Stimulated activated memory B cell treated with anti-CD40 and anti-IgM and Interleukin-4, amounts not matched to agents 10 μg/mL and 1 μg/mL and 100 μg/mL, for 72 hours (primary cell): ENCODE results near the gene SMARCA2.
A peak's percentile ranks its signal among the peaks of the same experiment; 100 is the strongest.

Source experiments
- ATAC-seq: fragments of 150-1000 bp; cut with Tn5 transposase; 2 replicates; pipeline ENCODE4 v1.10.0; 2021
- H3K27ac Mint-ChIP-seq: one replicate; pipeline ENCODE4 v1.8.0; 2022; ENCODE audit warnings: mild to moderate bottlenecking, mixed read lengths
- H3K27me3 Mint-ChIP-seq: one replicate; pipeline ENCODE4 v1.8.0; 2022; ENCODE audit warnings: mixed read lengths
- H3K36me3 Mint-ChIP-seq: one replicate; pipeline ENCODE4 v1.8.0; 2022; ENCODE audit warnings: mixed read lengths
- H3K4me1 Mint-ChIP-seq: one replicate; pipeline ENCODE4 v1.8.0; 2022; ENCODE audit warnings: mixed read lengths
- H3K4me3 Mint-ChIP-seq: one replicate; pipeline ENCODE4 v1.8.0; 2022; ENCODE audit warnings: mild to moderate bottlenecking, moderate library complexity, mixed read lengths
- H3K9me3 Mint-ChIP-seq: one replicate; pipeline ENCODE4 v1.8.0; 2022; ENCODE audit warnings: mixed read lengths

Gene SMARCA2

GRCh38 chr9:1997646-1998045, 17.5 kb upstream of the SMARCA2 start:
- no peaks in the 10 kb centered on the region for H3K27me3 Mint-ChIP-seq
- no peak overlapping the region for H3K4me3 Mint-ChIP-seq
- ATAC-seq, result no peak
- peaks cover 9% of the 10 kb centered on the region for H3K4me1 Mint-ChIP-seq
- H3K36me3 Mint-ChIP-seq, result no peaks in the 10 kb centered on the region
- H3K27ac Mint-ChIP-seq, result no peak overlapping the region
- H3K9me3 Mint-ChIP-seq, result no peaks in the 10 kb centered on the region

DNA sequence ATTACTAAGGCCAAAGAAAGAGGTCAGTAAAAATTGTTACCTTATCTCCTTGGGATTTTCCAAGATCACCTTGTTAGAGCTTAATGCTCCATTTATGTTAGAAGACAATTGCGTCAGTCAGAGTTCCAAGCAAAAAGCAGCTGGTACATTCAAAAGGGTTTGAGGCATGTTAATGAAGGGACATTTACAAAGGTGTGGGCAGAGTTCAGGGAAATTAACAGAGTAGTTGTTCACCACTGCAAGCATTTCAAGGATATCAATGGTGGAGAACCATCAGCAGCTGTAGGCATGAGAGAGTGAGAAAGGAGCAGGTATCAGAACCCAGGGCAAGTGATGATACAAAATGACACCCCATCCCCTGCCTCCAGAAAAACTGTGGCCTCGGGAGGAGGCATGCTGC, 17.0 kb upstream of the SMARCA2 start:
- Mint-ChIP-seq H3K4me1 (peaks cover 9% of the 10 kb centered on the region), H3K4me3 (no peak overlapping the region), H3K27ac (no peak overlapping the region), H3K9me3 (no peaks in the 10 kb centered on the region), H3K36me3 (no peaks in the 10 kb centered on the region), H3K27me3 (no peaks in the 10 kb centered on the region)
- no peak for ATAC-seq

DNA sequence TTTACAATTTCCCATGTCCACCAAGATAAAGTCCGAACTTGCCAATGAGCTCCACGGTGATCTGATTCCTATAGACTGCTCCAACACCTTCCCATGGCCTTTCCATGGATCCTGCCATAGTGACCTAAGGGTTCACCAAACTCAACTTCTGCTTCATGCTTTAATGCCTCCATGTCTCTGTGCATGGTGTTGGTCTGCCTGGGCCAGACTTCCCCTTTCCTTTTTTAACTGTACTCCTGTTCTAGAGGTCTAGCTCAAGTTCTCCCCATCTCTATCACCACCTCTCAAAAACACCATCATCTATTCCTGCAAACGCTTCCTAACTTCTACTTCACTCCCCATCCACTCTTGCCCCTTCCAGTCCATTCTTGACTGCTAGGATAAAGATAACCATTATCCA, 14.8 kb upstream of the SMARCA2 start:
- Mint-ChIP-seq H3K4me1 (peaks cover 9% of the 10 kb centered on the region), H3K27ac (no peak overlapping the region), H3K4me3 (no peak overlapping the region), H3K36me3 (no peaks in the 10 kb centered on the region), H3K27me3 (no peaks in the 10 kb centered on the region), H3K9me3 (no peaks in the 10 kb centered on the region)
- no peak for ATAC-seq

GRCh38 chr9:2008372-2008771, 6.8 kb upstream of the SMARCA2 start:
- Mint-ChIP-seq H3K4me1 (no peaks in the 10 kb centered on the region), H3K9me3 (no peaks in the 10 kb centered on the region), H3K36me3 (no peaks in the 10 kb centered on the region), H3K27me3 (peaks cover 20% of the 10 kb centered on the region), H3K27ac (no peak overlapping the region), H3K4me3 (no peak overlapping the region)
- no peak for ATAC-seq

DNA sequence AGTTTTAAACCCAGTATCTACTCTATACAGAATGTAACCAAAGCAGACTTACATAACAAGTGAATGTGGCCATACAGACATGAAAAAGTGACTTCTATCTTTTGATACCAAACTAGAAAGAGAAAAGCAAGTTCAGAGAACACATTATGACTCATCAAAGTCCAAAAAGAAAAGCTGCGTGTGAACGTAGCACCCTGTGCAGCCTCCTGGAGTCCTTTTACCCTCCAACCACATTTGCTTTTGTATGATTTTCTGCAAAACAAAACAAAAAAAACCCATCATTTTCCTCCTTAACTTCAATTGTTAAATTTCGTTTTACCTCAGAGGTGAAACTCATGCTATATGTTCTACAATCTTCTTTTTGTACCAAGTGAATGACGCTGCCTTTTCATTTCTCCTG, 2.8 kb upstream of the SMARCA2 start:
- H3K27ac Mint-ChIP-seq, result no peak overlapping the region
- peaks cover 13% of the 10 kb centered on the region for H3K27me3 Mint-ChIP-seq
- H3K9me3 Mint-ChIP-seq, result no peaks in the 10 kb centered on the region
- no peaks in the 10 kb centered on the region for H3K36me3 Mint-ChIP-seq
- ATAC-seq, result no peak
- H3K4me1 Mint-ChIP-seq, result no peaks in the 10 kb centered on the region
- no peak overlapping the region for H3K4me3 Mint-ChIP-seq

GRCh38 chr9:2013743-2014475, 1.2 kb upstream of the SMARCA2 start:
- no peak for ATAC-seq
- H3K4me3 Mint-ChIP-seq, result peak overlapping the region; percentile 99
- H3K27ac Mint-ChIP-seq, result peak overlapping the region; percentile 94
- H3K36me3 Mint-ChIP-seq, result no peaks in the 10 kb centered on the region
- peaks cover 13% of the 10 kb centered on the region for H3K4me1 Mint-ChIP-seq
- H3K9me3 Mint-ChIP-seq, result no peaks in the 10 kb centered on the region
- H3K27me3 Mint-ChIP-seq, result peaks cover 13% of the 10 kb centered on the region

GRCh38 chr9:2015581-2016407, 647 bp downstream of the SMARCA2 start:
- no peaks in the 10 kb centered on the region for H3K9me3 Mint-ChIP-seq
- peak overlapping the region; percentile 94 for H3K27ac Mint-ChIP-seq
- peaks cover 28% of the 10 kb centered on the region for H3K4me1 Mint-ChIP-seq
- ATAC-seq, result peak; percentile 1
- H3K27me3 Mint-ChIP-seq, result peaks cover 11% of the 10 kb centered on the region
- H3K4me3 Mint-ChIP-seq, result peak overlapping the region; percentile 99
- H3K36me3 Mint-ChIP-seq, result no peaks in the 10 kb centered on the region

DNA sequence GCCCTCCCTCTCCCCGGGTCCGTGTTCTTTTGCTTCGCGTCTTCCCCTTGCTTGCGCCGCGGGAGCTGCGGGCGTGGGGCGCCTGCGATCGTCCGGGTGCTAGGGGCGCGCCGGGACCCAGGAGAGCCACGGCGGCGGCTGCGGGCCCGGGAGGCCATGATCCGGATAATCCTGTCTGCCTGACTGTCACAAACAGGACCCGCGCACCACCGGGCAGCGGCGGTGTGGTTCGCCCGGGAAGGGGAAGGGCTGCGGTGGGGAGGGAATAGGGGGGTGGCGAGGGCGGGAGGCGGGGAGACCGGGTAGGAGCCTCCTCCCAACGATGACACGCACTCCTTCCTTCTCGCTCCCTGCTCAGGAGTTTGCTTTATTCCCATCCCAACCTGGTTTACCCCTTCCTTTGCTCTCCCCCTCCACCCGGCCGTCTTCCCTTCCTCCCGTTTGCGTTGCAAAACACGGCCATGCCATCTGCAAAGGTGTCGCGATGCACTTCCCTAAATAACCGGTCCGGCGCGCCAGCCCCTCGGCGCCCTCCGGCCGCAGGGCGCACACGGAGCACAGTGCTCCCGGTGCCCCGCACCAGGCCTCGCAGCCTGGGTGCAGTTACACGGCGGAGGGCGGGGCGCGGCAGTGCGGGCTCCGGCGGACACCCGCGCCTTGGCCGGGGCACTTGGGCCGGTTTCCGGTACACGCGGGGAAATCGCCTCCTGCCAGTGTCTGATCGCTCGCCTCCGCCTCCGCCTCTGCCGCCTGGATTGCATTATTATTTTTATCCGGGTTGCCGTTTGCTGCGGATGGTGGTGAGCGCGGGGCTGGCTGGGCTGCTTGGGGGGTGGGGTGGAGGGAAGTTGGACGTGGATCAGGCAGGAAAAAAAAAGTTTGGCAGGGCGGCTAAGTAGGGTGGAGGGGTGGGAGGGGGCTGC, 1.5 kb downstream of the SMARCA2 start:
- Mint-ChIP-seq H3K4me3 (peak overlapping the region; percentile 99), H3K27ac (peak overlapping the region; percentile 94), H3K27me3 (peaks cover 2% of the 10 kb centered on the region), H3K36me3 (peaks cover 1% of the 10 kb centered on the region), H3K9me3 (no peaks in the 10 kb centered on the region), H3K4me1 (peaks cover 34% of the 10 kb centered on the region)
- peak; percentile 32 for ATAC-seq

GRCh38 chr9:2017331-2018161, 2.4 kb downstream of the SMARCA2 start:
- H3K27ac Mint-ChIP-seq, result peak overlapping the region; percentile 94
- peak; percentile 69 for ATAC-seq

DNA sequence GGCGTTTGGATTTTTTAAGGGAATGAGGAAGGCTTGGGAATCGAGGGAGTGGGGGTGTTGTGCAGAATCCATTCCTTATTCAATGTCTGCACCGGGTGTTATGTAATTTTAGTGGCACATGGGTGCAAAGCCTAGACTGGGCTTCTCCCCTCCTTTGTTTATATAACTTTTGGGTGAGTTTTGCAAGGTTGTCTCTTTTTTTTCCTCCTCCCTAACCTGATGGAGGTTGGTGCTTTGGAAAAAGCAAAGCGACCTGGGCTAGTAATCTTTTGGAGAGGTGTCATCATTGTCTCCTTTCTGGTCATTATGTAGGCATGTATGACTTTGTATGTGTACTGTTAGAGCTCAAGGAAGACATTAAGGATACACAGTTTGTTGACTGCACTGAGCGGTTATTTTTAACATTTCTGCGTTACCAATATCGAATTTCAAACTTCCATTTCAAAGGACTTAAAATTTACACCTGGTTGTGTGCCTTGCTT, 3.1 kb downstream of the SMARCA2 start:
- peaks cover 6% of the 10 kb centered on the region for H3K36me3 Mint-ChIP-seq
- no peak for ATAC-seq
- no peaks in the 10 kb centered on the region for H3K9me3 Mint-ChIP-seq
- H3K27ac Mint-ChIP-seq, result peak overlapping the region; percentile 94
- H3K4me1 Mint-ChIP-seq, result peaks cover 49% of the 10 kb centered on the region
- no peaks in the 10 kb centered on the region for H3K27me3 Mint-ChIP-seq
- H3K4me3 Mint-ChIP-seq, result peak overlapping the region; percentile 99

More at GRCh38 chr9:2017331-2018161, 2.4 kb downstream of the SMARCA2 start:
- Mint-ChIP-seq H3K4me1 (peaks cover 42% of the 10 kb centered on the region), H3K36me3 (peaks cover 6% of the 10 kb centered on the region), H3K27me3 (no peaks in the 10 kb centered on the region), H3K9me3 (no peaks in the 10 kb centered on the region), H3K4me3 (peak overlapping the region; percentile 99)

DNA sequence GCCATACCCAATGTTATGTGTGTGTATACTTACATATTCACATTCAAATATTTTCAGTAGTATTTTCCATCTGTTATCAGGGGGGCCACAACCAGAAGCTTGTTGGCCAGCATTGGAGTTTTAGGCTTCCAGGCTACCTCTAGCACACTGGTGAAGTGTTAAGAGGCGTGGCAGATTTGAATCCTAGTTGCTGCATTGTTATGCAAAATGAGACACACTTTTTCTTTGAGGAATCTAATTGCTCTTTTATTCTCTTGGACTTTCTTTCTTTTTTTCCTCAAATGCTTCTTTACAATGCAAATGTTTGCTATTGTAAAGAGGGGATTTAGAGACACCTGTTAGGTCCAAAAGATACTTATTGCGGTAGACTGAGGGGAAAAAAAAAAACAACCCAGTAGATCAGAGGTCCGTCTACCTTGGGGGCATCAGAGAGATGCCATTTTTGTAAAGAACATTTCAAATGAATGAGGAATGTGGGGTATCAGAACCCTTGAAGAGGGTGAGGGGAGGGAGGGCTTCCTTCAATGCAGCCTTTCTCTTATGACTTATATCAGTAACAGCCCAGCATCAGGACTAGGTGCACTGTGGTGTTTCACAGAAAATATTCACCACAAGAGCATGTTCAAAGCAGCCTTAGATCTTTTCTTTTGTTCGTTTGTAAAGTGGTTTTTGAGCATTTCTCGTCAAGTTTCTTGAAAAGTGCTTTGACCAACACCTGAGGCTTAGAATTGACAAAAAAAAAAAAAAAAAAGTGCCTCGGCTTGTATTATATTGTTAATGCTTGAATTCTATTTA, 3.8 kb downstream of the SMARCA2 start:
- Mint-ChIP-seq H3K4me1 (peaks cover 57% of the 10 kb centered on the region), H3K9me3 (no peaks in the 10 kb centered on the region), H3K36me3 (peaks cover 6% of the 10 kb centered on the region), H3K27me3 (no peaks in the 10 kb centered on the region), H3K27ac (peak overlapping the region; percentile 94), H3K4me3 (peak overlapping the region; percentile 99)
- ATAC-seq, result no peak

DNA sequence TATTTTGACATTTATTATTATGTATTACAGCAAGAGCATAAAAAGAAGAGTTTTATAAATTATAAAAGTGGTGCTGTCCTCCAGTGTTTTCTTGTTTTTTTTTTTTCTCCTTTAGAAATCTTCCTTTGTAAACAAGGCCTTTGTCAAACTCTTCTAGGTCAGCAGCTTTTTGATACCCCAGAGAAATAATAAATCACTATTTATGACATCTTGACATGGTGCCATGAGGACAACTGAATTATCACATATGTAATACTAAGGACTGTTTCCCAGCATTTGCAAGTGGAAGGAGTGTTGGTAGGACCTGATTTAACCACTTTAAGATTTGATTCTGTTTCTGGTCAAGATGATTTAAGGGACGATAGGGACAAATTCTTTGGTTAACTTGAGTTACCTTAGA, 4.6 kb downstream of the SMARCA2 start:
- no peak overlapping the region for H3K27ac Mint-ChIP-seq
- H3K27me3 Mint-ChIP-seq, result no peaks in the 10 kb centered on the region
- peaks cover 64% of the 10 kb centered on the region for H3K4me1 Mint-ChIP-seq
- ATAC-seq, result no peak
- peaks cover 6% of the 10 kb centered on the region for H3K36me3 Mint-ChIP-seq
- H3K9me3 Mint-ChIP-seq, result no peaks in the 10 kb centered on the region
- H3K4me3 Mint-ChIP-seq, result peak overlapping the region; percentile 47

DNA sequence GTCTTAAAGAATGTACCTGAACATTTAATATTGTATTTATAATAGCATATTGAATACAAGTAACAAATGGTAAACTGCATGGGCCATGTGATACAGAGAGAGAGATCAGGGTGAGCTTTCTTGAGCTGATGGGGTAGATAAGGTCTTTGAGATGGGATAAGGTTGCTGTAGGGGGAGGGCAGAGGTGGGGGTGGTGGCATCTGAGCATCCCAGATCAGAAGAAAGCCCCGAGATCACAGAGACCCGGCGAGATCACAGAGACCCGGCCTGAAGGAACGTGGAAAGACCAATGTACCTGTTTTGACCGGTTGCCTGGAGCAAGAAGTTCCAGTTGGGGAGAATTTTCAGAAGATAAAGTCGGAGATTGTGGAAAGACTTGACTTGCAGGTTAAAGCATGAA, 6.6 kb downstream of the SMARCA2 start:
- Mint-ChIP-seq H3K36me3 (peaks cover 6% of the 10 kb centered on the region), H3K27ac (no peak overlapping the region)

More for the DNA sequence above, 6.6 kb downstream of the SMARCA2 start:
- Mint-ChIP-seq H3K4me1 (peaks cover 83% of the 10 kb centered on the region), H3K4me3 (no peak overlapping the region), H3K9me3 (no peaks in the 10 kb centered on the region), H3K27me3 (no peaks in the 10 kb centered on the region)
- no peak for ATAC-seq
